HG02588 (cell line): Measurements from ENCODE around the gene MITF.
A peak's percentile ranks its signal among the peaks of the same experiment; 100 is the strongest.

Source experiments
- ATAC-seq: cut with Tn5 transposase; IDR thresholded peaks from one replicate; pipeline ENCODE4 v1.9.1; 2021; ENCODE audit warnings: mild to moderate bottlenecking, moderate library complexity; ENCODE audit not compliant: unreplicated experiment

Gene MITF, protein sequence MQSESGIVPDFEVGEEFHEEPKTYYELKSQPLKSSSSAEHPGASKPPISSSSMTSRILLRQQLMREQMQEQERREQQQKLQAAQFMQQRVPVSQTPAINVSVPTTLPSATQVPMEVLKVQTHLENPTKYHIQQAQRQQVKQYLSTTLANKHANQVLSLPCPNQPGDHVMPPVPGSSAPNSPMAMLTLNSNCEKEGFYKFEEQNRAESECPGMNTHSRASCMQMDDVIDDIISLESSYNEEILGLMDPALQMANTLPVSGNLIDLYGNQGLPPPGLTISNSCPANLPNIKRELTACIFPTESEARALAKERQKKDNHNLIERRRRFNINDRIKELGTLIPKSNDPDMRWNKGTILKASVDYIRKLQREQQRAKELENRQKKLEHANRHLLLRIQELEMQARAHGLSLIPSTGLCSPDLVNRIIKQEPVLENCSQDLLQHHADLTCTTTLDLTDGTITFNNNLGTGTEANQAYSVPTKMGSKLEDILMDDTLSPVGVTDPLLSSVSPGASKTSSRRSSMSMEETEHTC

DNA sequence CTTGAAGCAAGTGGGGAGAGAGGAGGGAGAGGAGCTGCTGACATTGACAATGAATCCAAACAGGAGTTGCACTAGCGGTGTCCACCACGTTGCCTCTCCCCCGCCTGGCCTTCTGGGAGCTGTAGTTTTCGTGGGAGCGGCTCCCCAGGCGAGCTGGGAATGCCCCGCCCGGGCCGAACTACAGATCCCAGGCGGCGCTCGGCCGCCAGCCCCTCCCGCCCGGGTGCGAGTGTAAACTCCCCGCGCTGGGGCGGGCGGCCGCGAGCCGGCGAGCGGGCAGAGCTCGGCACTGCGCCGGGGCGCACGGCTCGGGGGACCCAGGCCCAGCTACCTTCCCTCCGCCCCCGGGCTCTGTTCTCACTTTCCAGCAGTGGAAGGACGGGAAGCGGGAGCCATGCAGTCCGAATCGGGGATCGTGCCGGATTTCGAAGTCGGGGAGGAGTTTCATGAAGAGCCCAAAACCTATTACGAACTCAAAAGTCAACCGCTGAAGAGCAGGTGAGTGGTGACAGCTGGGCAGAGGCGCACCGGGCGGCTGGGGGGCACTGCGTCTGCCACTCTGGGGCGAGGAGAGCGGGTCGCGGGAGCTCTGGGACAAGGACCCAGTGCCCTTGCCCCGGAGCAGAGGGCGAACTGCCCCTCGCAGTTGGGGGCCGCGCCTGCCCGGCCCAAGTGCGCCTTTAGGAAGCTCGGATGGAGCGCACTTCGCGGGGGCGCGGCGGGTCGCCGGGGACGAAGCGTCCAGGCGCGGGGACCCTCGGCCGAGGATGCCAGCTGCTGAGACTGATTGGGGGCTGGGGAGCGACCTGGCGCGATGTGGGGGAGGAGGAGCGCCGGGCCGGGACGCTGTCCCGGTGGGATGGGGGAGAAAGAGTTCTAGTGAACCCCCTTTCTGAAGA, at the start of gene MITF:
MITF (plus strand) TSS at position 261 of the 899 bp plus-strand sequence; CDS start at position 395, 134 bp downstream.
- peak; percentile 99 for ATAC-seq

DNA sequence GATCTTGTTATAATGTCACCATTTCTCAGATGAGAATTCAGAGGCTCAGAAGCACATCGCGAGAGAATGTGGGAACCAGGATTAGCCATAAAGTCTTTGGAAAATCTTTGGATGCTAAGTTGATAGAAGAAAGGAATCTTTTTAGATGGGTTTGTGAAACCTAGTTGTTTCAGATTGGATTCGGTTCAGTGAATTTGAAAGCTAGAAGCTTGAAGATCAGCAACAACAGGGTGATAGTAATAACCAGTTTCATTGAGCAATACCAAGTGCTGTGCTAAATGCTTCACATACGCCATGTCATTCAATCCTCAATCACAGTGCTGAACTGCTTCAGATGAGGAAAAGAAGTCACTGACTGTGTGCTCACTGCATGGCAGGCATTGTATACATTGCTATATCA, 47.4 kb upstream of the MITF start:
- ATAC-seq: no peak

- ATAC-seq: no peak
These were observed 46.5 kb upstream of the MITF start for GRCh38 chr3:69692761-69693160.

DNA sequence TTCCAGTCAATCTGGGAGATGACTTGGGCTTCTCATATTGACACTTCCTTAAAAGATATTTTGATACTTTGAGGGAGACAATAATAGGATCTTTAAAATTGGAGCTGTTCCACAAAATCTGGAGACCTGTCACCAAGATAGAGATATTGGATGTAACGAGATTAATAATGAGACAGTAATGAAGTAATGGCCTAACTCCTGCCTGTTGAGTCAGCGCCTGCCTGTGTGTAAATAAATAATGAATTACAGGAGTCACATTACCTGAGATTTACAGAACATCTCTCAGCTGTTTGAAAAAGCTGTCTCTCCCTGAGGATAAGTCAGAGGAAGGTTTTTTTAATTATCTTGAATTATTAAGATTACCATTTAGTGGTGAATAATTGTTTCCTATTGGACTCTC, 43.8 kb upstream of the MITF start:
- ATAC-seq: no peak

GRCh38 chr3:69695933-69696332, 43.3 kb upstream of the MITF start:
- ATAC-seq: no peak

DNA sequence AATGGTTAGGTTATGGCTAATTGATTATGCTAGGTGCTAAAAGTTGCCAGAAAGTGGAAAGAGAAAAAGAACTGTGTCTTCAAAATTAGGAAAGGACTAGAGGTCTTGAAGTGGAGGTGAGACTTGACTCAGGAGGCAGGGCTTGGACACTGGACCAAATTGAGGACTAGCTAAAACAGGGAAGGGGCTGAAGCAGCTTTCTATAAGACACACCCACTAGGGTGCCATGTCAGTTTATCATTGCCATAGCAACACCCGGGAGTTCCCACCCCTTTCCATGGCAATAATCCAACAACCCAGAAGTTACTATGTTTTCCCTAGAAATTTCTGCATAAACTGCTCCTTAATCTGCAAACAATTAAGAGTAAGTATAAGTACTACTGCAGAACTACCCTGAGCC, 42.9 kb upstream of the MITF start:
- no peak for ATAC-seq

- ATAC-seq: no peak
These were observed 41.9 kb upstream of the MITF start for GRCh38 chr3:69697381-69697780.

DNA sequence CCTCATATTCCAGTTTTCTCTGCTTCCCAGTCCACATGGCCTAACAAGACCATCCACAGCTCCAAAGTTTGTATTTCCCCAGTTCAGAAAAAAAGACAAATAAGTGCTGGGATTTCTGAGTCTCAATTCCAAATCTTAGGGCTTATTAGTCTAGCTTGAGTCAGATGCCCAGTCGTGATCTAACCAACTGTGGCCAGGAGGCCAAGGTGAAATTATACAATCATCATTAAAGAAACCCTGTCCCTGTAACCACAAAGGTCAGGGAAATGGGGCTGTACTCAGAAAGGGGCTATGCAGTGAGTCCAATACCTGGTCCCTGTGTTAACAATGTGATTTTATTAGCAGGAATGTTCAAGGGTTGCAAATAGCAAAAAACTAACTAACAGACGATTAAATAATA, 40.5 kb upstream of the MITF start:
- no peak for ATAC-seq

- ATAC-seq: no peak
These were observed 40.1 kb upstream of the MITF start for GRCh38 chr3:69699183-69699582.

DNA sequence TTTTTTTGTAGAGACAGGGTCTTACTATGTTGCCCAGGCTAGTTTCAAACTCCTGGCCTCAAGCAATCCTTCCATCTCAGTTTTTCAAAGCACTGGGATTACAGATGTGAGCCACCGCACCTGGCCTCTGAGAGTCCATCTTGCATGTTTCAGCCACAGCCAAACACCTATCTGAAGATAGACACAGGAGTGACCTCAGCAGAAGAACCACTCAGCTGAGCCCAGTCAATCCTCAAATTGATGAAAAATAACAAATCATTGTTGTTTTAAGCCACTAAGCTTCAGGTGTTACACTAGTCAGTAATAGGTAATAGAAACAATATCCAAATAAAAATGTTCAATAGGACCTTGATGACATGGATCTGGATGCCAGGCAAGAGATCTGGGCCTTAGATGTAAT, 38.3 kb upstream of the MITF start:
- no peak for ATAC-seq

DNA sequence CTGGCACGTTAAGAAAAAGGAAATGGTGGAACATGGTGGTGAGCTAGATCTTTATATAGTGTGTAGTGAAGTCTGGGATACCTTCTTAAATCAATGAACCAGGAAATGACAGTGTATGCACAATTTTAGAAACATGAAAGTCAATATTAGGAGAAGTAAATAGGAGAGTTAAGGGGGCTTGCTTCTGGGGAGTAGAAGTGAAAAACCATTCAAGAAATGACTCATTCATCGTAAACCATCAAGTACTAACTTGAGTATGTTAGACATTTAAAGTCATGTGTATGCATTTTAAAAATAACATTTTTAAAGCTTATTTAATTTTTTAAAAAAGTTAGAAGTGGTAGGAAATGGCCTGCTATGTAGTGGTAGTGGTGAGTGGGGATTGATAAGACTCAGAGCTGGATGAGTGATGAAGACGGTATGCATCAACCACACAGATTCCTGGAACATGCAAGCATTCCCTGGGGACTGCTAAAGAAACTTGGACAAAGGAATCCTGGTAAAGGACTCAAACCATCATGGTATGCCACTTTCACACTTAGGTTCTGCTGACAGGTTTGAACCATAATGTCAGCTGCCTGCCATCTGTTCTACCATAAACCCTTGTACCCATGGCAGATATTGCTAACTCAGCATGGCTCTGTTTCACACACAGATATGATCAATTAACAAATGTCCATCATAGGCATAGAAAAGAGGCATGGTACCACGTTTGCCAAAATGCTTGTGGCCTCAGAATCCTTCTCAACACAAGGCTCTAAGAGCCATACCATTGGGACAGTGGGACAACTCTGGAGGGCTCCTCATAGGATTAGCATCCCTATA, 28.9 kb upstream of the MITF start:
- ATAC-seq: no peak

DNA sequence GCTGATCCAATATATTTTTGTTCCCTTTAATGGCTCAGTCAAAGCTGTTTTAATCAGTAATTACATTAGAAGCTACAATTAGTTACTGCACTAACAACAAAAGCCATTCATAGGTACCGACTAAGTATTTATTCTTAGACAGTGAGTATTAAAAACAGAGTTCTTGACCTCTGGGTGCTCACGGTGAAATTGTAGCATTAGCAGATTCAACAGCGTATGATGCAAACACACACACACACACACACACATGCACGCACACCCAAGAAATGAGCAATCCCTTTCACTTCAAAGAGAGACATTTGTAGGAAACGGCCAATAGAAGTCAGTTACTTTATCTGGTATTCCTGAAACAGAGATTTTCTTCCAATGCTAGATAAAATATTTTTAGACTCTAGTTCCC, 27.0 kb upstream of the MITF start:
- ATAC-seq: no peak

DNA sequence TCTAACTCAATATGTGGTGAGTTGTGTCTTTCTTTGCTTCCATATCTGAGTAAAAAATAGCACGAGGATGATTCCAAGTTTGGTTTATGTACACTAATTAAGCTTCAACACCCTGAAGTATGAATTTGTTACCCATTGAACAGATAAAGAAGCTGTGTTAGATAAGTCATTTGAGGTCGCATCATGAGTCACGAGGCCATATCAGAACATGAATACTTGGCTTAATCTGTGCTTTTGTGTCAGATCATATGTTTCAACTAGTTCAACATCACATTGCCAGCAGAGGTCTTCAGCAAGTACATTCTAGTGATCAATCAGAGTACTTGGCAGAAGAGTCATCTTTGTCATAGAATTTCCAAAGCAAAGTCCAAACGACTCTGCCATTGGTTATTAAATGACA, 26.3 kb upstream of the MITF start:
- ATAC-seq: no peak

DNA sequence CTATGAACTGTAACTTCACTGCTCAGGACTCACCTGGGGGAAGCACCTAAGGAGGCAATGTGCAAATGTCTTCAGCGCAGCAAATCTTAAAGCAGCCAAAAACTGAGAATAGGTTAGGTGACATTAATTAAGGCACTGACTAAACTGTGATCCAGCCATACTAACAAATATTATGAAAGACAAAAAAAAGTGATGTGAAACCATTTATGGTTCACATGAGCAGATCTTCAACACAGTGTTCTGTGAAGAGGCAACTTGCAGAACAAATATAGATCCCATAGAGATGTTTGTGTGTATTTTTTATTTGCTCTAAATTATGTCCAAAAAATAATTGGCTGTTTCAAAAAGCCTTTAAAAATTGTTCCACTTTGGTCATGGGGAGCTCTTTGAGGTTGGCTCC, 24.1 kb upstream of the MITF start:
- ATAC-seq: no peak

DNA sequence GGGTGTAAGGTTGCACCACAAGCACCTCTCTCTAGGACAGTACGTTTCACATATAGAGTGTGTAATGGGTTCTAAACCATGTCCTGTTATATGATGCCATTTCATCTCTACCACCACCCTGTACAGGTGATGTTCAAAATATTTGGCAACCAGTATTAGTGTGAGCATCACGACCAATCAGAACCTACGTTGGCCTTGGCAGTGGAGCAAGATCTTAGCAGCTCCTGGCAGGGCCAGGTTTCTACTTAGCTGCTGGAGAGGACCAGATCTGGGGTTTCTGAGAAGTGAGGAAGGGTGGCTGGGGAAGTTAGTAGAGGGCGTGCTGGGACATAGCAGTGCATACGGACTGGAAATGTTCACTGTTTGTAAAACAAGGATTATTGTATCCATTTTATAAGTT, 23.1 kb upstream of the MITF start:
- ATAC-seq: no peak

GRCh38 chr3:69718866-69719586, 20.2 kb upstream of the MITF start:
- ATAC-seq: no peak

- no peak for ATAC-seq
These were observed 19.6 kb upstream of the MITF start for GRCh38 chr3:69719587-69720122.

GRCh38 chr3:69720824-69721223, 18.4 kb upstream of the MITF start:
- no peak for ATAC-seq

DNA sequence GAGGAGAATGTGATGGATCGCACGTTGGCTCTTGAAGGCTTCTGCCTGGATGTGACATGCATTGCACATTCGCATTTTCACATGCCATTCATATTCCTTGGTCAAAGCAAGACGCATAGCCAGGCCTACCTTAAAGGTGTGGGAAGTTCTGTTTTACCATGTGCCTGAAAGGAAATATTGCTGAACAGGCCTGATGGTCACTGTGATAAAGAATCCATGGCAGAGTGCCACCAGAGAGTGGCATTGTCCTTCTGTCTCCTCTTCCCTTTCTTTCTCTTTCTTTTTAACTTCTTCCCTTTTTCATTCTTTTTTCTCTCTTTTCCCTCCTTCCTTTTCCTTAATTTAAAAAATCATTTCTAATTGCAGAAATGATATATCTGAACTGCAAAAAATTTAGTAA, 15.9 kb upstream of the MITF start:
- no peak for ATAC-seq
